Measurements from ENCODE around the gene PTPN21. TPM values are rescaled to one million over a fixed set of nuclear protein-coding genes. Genes with fewer than 3 reads are reported as not detected.
"Not testable (repeated sequence)": the region's sequence is repeated elsewhere in the genome, so short reads cannot be mapped to it uniquely, and the experiment has no call there.

Gene PTPN21
- polyA plus RNA-seq, 3 donors = 32.6 to 39.4 (median 34.0) TPM

DNA sequence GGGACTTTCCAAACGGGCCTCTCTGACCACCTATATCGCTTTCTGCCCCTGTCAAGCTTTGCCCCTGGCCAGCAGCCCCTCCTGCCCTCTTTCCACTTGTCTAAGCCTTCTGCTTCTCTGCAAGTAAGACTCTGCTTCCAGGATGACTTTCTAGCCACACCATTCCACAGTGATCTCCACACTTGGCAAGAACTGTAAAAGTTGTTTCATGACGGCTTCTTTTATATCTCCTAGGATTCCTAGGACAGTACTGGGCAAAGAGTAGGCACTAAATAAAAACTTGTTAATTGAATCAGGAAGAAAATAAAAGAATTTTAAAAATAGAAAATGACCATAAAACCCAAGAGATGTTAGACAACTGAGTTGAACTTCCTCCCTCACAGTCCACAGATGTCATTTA is 1.8 kb upstream of the PTPN21 start:
- no peak for DNase-seq

DNA sequence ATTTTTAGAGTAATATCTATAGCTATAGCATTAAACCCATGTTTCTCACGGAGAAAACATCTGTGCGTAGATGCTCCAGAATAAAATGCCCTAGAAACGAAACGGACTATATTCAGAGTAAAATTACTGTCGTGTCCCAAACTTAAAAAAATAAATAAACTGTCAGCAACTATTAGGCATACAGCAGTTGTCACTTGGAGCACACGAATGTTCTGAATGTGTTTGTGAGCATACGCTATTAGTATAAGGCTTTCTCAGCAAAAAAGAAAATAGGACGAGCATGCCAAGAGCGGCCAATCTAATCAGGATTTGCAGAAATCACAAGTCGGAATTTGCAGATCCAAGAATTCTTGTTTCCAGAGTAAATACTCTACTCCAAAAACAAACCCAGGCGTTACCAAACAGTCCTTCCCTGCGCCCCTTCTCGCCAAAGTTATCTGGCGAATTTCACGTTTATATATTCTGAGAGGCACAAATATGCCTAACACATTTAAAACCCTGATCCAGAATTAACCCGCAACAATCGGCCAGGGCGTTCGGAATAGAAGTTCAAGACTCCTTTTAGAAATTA is 836 bp downstream of the PTPN21 start:
- no peak for DNase-seq

DNA sequence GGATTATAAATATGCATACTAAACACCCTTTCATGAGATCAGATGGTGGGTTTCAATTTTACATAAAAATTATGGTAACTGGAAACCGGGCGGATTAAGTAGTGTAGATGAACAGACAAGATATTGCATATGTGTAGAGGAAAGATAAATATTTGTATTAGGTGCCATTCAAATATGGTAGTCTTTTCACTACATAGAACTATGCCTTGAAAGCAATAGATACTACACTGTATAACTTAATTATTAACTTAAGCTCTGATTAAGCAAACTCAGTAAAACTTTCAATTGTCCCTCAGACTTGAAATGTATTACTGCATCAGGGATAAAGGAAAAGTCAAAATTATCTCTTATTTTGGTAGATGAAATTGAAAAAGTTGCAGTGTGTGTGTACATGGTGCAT is 1.9 kb downstream of the PTPN21 start:
- DNase-seq = no peak

DNA sequence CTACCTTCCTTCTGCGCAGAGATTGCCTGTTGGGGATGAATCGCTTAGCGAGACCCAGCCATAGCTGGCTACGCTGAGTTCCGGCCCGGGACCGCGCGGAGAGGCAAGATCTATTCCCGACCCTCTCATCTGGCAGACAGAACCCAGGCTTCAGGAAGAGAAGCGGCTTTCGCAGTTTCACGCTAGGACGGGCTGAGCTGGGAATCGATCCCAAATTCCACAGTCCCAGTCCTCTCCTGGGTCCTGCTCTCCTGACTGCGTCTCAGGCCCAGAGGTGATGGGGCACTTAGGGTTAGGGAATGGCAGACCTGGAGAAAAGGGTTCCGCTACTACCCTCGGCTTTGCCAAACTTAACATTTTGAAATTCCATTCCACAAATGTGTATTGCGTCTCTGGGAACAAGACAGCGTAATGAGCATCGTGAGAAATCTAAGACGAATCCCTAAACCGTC is 2.8 kb downstream of the PTPN21 start:
- DNase-seq = no peak

DNA sequence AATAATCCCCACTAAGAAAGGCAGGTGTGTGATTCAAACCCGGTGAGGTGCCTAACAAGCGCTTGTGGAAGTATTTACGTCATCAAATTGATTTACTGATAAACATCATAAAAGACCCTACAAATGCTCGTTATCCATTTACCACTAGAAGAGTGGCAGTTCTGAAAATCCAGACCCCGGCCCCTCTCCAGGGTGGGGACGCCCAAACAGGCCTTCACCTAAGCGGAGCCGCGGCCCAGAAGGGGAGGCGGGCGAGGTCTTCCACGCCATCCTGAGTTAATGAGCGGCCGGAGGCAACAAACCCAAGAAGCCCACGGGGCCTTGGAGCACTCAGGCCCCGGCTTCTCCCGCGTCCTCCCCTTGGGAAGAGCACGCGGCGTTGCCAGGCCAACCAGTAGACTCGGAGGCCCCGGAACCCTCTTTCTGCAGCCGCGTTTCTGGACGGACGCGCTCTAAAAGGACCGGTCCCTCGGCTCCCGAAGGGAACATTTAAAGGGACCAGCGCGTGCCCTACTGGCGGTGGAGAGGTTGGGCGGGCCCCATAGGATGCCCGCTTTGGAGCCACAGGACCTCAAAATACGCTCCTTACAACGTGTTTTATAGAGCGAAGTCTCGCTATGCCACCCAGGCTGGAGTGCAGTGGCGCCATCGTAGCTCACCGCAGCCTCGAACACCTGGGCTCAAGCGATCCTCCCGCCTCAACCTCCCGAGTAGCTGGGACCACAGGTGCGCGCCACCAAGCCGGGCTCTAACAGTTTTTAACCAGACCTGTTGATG is 3.5 kb downstream of the PTPN21 start:
- DNase-seq = peak; percentile 87

DNA sequence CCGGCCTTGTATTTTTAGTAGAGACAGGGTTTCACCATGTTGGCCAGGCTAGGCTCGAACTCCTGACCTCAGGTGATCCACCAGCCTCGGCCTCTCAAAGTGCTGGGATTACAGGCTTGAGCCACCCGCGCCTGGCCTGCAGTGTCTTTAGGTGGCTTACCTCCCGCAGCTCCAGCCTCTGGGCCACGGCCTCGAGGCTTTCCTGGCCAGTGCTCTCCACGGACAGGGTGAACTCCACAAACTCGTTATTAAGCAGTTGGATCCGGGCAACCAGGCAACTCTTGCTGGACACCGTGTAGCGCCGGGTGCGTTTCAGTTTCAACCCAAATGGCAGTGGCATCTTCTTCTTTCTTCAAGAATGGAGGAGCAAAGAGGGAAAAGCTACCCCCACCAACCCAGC is 4.7 kb downstream of the PTPN21 start:
- DNase-seq = no peak

DNA sequence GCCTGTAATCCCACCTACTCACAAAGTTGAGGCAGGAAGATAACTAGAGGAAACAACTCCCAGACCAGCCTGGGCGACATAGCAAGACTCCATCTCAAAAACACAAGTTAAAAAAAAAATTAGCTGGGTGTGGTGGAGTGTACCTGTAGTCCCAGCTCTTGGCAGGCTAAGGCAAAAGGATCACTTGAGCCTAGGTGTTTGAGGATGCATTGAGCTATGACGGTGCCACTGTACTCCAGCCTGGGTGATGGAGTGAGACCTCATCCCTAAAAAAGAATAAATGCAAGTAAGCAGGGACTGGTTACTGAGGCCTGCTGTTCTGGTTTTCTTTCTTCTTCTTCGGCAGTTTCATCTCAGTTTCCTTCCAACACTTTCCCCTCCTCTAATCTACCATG is 7.4 kb downstream of the PTPN21 start:
- no peak for DNase-seq

DNA sequence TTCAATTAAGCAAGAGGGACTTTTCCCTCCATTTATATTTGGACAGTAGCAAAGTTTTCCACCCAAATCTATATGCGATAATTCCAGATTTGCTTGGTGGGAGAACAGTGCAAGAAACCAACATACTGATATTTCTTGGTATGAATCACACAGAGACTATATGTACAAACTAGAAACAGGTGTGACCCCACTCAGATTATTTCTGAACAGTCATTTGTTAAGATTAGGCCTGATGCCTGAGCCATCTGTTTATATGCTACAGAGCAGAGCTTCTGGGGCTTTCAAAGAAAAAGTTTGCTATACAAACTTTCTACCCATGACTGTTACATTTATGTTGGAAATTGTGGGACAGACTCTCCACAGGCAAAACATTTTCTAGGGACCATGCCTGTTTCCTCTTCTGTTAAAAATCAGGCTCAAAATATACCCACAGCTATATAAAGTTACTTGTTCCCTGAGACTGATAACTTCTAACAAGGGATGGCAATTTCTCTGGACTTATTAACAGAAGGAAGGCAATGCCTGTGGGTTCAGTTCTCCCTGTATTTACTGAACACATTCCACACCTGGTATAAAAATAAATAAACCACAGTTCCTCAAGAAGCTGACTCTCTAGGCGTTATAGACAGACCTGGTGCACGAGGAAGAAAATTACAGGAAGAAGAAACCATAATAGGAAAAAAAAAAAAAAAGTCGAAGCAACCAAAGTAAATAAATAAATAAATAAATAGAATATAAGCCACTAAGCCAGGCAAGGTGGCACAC is 8.0 kb downstream of the PTPN21 start:
- DNase-seq = no peak

DNA sequence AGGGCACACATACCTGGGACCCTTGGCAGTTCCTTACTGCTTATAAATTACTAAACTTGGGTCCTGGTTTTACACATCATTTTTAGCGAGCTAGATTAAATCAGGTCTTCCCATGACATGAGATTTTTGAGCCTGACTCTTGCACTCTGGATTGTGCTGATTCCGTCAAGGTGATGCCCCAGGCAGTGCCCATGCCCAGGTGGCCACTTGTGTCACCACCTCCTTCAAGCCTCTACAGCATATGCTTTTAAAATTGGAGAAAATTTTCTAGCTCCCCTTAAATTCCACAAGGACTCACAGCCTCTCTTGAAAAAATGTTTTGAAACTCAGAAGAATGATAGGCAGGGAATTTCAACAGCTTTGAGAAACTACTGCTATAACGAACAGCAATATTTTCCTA is 9.6 kb downstream of the PTPN21 start:
- no peak for DNase-seq

DNA sequence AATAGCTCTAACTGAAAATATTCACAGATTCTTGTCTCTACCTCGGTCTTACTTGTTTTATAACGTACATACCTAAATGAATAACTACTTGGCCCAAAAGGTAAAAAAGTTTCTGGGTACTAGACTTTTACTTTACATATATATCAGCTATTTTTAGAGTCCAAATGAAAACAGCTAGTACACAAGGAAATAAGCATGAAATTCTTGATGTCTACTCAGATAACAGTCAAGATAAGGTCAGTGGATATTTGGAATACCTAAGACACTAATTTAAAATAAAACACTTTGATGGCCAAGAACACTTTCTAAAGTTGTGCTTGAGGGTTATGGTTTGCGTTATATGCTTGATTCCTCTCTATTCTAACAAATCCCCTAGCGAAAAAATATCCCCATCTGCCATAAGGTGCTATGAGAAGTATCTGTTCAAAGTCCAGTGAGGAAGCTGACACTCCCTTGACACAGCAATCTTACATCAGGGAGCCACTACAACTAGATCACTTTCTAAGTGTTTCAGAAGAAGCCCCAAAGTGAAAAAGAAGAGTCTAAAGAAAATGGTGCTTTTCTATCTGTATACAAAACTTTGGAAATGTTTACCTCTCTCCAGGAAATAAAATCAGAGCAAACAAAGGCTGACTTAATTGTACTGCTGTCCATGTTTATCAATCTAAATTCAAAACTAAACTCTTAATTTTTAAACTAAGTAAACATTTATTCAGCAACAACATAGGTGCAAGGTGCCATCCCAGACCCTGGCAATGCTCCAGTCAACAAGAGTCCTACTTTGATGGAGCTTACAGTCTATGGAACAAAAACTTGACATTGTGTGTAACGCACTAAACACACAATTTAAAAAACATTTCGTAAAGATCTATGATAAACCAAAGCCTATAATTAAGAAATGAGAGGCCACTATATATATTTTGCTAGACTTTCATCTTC is 11.7 kb downstream of the PTPN21 start:
- DNase-seq = no peak

DNA sequence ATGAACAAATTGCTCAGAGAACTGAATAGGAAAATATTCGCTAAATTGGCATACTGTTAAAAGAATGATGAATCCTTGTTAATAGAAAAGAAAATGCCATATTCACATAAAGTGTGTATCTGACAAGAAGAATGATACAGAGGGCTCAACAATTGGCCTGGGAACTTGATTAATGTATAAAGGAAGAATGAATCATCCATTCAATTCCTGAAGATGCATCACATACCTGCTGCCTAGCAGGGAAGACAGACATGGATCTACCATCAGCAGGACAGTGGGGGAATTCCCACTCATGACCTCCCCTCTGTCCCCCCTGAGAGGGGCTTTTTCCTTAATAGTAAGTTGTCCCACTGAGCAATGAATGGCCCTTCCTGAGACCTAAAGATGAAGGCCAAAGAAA is 13.5 kb downstream of the PTPN21 start:
- no peak for DNase-seq

DNA sequence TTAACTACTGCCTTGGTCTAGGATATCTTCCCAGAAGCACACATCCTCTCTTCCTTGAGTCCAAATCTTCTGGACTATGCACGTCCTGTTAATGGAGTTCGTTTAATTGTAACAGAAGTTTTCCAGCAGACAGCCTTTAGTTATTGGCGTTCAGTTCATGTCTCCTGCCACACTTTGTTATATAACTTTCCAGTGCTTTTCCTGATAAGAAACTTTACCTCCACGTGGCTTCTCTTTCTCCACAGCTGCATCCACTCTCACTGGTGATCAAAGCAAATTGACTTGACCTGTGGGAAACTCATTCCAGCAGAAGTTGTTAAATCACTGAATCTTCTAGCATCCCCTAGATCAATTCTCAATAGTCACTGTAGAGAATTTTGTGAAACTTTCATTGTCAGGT is 19.0 kb downstream of the PTPN21 start:
- no peak for DNase-seq

DNA sequence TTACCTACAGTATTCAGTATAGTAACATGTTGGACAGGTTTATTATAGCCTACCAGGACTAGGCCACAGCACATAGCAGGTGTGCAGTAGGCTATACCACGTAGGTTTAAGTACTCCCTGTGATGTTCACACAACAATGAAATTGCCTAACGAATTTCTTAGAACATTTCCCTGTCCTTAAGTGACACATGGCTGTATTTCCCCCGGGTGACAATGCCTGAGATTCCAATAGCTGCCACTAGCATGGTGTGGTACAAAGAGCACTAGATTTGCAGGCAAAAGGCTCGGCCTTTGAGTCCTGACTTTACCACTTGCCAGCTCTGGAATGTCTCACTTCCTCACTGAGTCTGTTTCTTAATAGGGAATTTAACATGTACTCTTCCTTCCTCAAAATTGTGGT is 19.7 kb downstream of the PTPN21 start:
- no peak for DNase-seq

DNA sequence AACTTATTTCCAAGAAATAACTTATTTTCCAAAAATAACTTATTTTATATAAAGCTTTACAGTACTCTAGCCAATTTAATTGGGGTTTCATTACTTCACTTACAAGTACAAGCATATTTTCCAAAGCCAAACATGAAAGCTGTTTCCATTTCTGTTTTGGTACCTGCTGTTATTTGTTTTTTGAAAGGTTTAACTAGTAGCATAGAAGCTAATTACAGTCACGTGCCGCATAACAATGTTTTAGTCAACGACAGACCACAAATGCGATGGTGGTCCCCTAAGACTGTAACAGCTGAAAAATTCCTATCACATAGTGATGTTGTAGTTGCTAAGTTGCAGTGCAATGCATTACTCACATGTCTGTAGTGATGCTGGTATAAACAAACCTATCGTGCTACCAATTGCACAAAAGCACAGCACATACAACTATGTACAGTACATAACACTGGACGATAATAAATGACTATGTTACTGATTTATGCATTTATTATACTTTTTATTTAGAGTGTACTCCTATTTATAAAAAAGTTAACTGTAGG is 21.7 kb downstream of the PTPN21 start:
- no peak for DNase-seq

DNA sequence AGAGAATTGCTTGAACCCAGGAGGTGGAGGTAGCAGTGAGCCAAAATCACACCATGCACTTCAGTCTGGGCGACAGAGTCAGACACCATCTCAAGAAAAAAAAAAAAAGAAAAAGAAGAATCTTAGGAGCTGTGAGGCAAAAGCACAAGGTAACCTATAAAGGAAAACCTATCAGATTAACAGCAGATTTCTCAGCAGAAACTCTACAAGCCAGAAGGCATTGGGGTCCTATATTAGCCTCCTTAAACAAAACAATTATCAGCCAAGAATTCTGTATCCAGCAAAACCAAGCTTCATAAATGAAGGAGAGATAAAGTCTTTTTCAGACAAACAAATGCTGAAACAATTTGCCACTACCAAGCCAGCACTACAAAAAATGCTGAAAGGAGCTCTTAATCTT is 24.9 kb downstream of the PTPN21 start:
- DNase-seq = not testable (repeated sequence)

DNA sequence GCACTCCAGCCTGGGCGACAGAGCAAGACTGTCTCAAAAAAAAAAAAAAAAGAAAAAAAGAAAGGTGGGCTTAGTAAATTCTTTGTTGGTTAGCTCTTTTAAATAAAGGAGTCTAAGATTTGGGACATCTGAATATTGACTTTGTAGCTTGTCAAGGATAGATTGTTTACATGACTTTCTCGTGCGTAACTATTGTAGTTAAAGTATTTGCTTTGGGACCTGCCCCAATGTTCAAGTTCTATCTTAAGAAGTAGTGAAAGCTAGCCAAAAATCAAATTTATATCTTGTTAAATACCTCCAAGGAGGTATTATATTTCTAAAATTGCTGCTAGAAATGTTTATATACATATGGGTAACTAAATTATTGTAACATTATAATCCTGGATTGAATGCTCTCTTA is 32.4 kb downstream of the PTPN21 start:
- DNase-seq = no peak

DNA sequence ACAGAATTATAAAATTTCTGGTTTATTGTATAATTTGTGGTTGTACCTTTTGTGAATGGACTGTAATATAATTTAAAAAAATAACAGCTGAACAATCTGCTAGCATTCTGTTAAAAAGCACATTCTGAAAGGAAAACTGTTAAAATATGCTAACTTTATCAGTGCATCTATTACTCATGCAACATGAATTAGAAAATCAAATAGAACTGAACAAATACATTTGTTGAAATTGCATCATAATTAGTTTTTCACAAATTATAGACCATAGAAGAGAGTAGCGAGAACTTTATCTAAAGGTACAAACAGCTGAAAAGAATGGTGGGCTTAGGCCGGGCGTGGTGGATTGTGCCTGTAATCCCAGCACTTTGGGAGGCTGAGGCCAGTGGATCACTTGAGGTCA is 33.0 kb downstream of the PTPN21 start:
- no peak for DNase-seq

DNA sequence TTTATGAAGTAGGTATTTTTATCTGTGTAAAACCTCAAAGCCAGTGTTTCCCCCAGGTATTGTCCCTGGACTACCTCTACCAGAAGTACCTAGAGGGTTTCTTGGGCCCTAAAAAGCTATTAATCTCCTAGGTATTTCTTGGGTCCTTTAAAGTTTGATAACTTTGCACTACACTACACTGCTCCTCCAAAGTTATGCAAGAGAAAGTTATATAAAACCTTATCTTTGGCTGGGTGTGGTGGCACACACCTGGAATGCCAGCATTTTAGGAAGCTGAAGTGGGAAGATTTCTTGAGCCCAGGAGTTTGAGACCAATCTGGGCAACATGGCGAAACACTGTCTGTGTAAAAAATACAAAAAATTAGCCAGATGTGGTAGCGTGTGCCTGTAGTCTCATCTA is 34.9 kb downstream of the PTPN21 start:
- DNase-seq = no peak

DNA sequence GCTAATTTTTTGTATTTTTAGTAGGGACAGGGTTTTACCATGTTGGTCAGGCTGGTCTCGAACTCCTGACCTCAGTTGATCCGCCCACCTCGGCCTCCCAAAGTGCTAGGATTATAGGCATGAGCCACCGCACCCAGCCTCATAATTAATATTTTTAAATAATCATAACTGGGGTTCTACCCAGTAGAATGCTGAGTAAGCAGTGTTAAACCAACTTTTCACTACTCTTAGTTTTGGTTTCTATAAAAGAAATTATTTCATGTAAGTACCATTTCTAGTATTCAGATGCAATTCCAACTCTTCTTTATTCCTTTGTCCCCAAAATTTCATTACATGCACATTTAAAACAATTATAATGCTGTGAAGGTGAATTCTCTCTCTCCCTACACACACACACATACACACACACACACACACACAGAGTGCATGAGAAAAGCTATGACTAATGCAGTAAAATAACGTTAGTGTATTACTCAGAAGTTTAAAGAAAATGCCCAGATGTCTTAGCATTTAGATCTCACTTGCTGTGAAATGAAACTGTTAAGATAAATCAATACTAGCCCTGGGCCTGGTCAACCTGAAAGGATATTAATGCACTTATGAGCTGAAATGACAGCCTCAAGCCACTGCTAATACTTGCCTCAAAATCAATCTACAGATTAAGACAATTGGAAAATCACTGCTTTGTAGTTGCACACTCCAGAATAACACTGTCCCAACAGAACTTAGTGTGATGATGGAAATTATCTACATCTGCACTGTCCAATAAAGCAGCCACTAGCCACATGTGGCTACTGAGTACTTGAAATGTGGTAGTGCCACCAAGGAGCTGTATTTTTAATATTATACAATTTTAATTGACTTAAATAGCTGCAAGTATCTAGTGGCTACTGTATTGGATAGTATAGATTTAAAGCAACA is 36.0 kb downstream of the PTPN21 start:
- no peak for DNase-seq

DNA sequence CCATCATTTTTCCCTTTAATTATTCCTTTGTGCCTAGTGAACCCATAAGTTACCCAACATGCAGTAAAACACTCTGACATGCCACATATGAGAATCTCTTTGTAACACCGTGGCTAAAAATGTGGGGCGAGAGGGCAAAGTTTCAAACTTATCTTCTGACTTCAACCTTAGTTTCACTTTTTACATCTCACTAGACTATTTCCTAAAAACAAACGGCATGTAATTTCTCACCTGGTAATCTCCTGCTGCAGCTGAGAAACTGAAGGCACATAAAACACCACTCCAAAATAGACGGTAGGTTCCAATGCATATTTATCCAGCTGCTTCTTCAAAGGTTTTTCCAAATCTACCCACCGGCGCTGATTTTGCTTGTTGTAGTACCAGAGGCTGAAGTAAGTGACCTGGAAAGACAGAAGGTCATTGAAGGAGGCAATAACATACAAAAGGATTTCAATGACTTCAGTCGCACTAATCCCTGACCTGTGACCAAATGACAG is 37.9 kb downstream of the PTPN21 start:
- peak; percentile 43 for DNase-seq
